Stimulated activated CD8-positive, alpha-beta memory T cell treated with anti-CD3 and anti-CD28 coated beads, Interleukin-4, amount 100 ng/mL, for 24 hours (primary cell): ENCODE data around the gene KPNA4.

Source experiments
- DNase-seq: peaks from one replicate; pipeline ENCODE4 v3.0.0-alpha.2; 2020; ENCODE audit warnings: low read depth

Gene KPNA4

GRCh38 chr3:160450846-160451245 lies 114.5 kb downstream of the KPNA4 start:
- DNase-seq, result no peak

GRCh38 chr3:160449636-160450598 lies 115.5 kb downstream of the KPNA4 start, which contains the start of gene TRIM59:
TSS of gene TRIM59 (minus strand) at chr3:160449786. CDS start at chr3:160439183, 10,603 bp downstream.
- DNase-seq, result peak; percentile 95

GRCh38 chr3:160448845-160449635 lies 116.3 kb downstream of the KPNA4 start:
- no peak for DNase-seq

GRCh38 chr3:160447544-160447943 lies 117.8 kb downstream of the KPNA4 start:
- no peak for DNase-seq

- no peak for DNase-seq
Measured at GRCh38 chr3:160446522-160447056, 118.8 kb downstream of the KPNA4 start.

- DNase-seq, result no peak
Measured at GRCh38 chr3:160445854-160446253, 119.5 kb downstream of the KPNA4 start.
